Thoracic aorta (tissue), 2 donors: ENCODE results near the gene DDX39A. TPM values are rescaled to one million over a fixed set of nuclear protein-coding genes. Genes with fewer than 3 reads are reported as not detected.

ENCODE experiments used
- ATAC-seq: fragments of 150-250 bp; one replicate; pipeline ENCODE4 v1.8.0; 2017; ENCODE audit warnings: low read depth; ENCODE audit not compliant: insufficient number of reproducible peaks, low FRiP score
- DNase-seq: peaks from one replicate; pipeline ENCODE4 v3.0.0-alpha.2; 2020; ENCODE audit warnings: low spot score
- H3K27ac ChIP-seq, 2 donors: fragments of 200-600 bp; sonication (generic); 1 replicate in 1 of 2; 2 replicates in 1 of 2; pipeline ENCODE4 v1.5.1; 2016; ENCODE audit warnings: mild to moderate bottlenecking in 2 of 2, moderate library complexity in 2 of 2
- H3K27me3 ChIP-seq: fragments of 200-600 bp; sonication (generic); replicated peaks from 2 replicates; pipeline ENCODE4 v1.6.0; 2016; ENCODE audit warnings: mild to moderate bottlenecking; ENCODE audit not compliant: insufficient read depth
- H3K36me3 ChIP-seq: fragments of 200-600 bp; sonication (generic); one replicate; pipeline ENCODE4 v1.5.1; 2016
- H3K4me1 ChIP-seq, 2 donors: fragments of 200-600 bp; sonication (generic); 1 replicate in 1 of 2; 2 replicates in 1 of 2; pipeline versions ENCODE4 v1.5.1 to v1.6.0; 2016; ENCODE audit warnings: low read depth in 2 of 2, mild to moderate bottlenecking in 1 of 2; ENCODE audit not compliant: control insufficient read depth in 1 of 2
- H3K4me3 ChIP-seq: fragments of 200-600 bp; sonication (generic); 2 replicates; pipeline ENCODE4 v1.5.1; 2016; ENCODE audit warnings: mild to moderate bottlenecking
- H3K9me3 ChIP-seq: fragments of 200-600 bp; sonication (generic); 2 replicates; pipeline ENCODE4 v1.5.1; 2016
- CTCF ChIP-seq: fragments of 200-600 bp; sonication (generic); IDR thresholded peaks from one replicate; pipeline ENCODE4 v1.5.1; 2019; ENCODE audit warnings: antibody characterized with exemption
- total RNA-seq, 2 donors: library from RNA; depleted of rRNA; stranded (reverse); fragments of >200 nt; gene quantifications; one replicate each; pipeline versions ENCODE4 v1.1.0 to v1.2.3, GENCODE V29; 2016

DDX39A gene
- total RNA-seq, 2 donors from 2014 or later, result 77.4 to 81.6 TPM

GRCh38 chr19:14410091-14411051 lies 8.8 kb downstream of the DDX39A start:
- H3K36me3 ChIP-seq, result peaks cover 59% of the 10 kb centered on the region
- ATAC-seq, result no peak
- no peak for TF ChIP-seq CTCF

GRCh38 chr19:14409146-14410023 lies 9.8 kb downstream of the DDX39A start:
- TF ChIP-seq CTCF, result no peak
- no peak overlapping the region for H3K4me3 ChIP-seq
- no peaks in the 10 kb centered on the region for H3K9me3 ChIP-seq
- H3K36me3 ChIP-seq, result peaks cover 62% of the 10 kb centered on the region
- H3K27me3 ChIP-seq, result no peaks in the 10 kb centered on the region
- ATAC-seq (no peak), DNase-seq (no peak)
- H3K27ac ChIP-seq, result no peak overlapping the region
- peaks cover 7 to 23% of the 10 kb centered on the region in 2 donors for H3K4me1 ChIP-seq

More at GRCh38 chr19:14410091-14411051, 8.8 kb downstream of the DDX39A start:
- H3K27me3 ChIP-seq, result no peaks in the 10 kb centered on the region
- peaks cover 7 to 23% of the 10 kb centered on the region in 2 donors for H3K4me1 ChIP-seq
- no peak overlapping the region for H3K4me3 ChIP-seq
- H3K27ac ChIP-seq, result no peak overlapping the region
- H3K9me3 ChIP-seq, result no peaks in the 10 kb centered on the region
- no peak for DNase-seq

- peaks cover 2 to 18% of the 10 kb centered on the region in 2 donors for H3K4me1 ChIP-seq
- peaks cover 70% of the 10 kb centered on the region for H3K36me3 ChIP-seq
- TF ChIP-seq CTCF, result no peak
These were observed 10.5 kb downstream of the DDX39A start for GRCh38 chr19:14408491-14409145.

GRCh38 chr19:14407605-14408484 lies 11.3 kb downstream of the DDX39A start:
- Histone ChIP-seq H3K4me1 (peaks cover 0 to 10% of the 10 kb centered on the region in 2 donors), H3K27me3 (no peaks in the 10 kb centered on the region), H3K36me3 (peaks cover 76% of the 10 kb centered on the region), H3K4me3 (no peak overlapping the region), H3K27ac (no peak overlapping the region), H3K9me3 (no peaks in the 10 kb centered on the region)
- no peak for TF ChIP-seq CTCF
- ATAC-seq (no peak), DNase-seq (no peak)

More at GRCh38 chr19:14408491-14409145, 10.5 kb downstream of the DDX39A start:
- H3K27me3 ChIP-seq, result no peaks in the 10 kb centered on the region
- no peak overlapping the region for H3K27ac ChIP-seq
- ATAC-seq, result no peak
- no peaks in the 10 kb centered on the region for H3K9me3 ChIP-seq
- H3K4me3 ChIP-seq, result no peak overlapping the region
- DNase-seq, result no peak
